ENCODE data around the gene SUCNR1.

DNA sequence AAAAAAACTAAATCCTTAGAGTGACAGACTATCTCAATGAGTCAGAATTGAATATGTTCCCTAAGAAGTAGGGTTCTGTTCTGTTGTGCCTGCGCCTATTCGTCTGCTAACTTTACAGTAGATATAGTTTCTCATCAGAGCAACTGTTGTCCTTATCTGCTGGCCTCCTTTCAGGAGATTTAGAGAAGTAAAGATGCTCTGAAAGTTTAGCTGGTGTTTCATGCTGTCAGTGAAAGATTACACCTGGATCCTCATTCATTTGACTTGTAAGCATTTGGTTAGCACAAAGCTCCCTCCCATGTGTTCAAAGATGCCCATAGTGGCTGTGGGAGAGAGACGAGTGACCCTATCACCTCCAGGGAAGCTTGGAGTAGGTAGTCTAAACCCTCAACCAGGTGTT lies 35.0 kb downstream of the SUCNR1 start:
- TF ChIP-seq, protein P1, sequence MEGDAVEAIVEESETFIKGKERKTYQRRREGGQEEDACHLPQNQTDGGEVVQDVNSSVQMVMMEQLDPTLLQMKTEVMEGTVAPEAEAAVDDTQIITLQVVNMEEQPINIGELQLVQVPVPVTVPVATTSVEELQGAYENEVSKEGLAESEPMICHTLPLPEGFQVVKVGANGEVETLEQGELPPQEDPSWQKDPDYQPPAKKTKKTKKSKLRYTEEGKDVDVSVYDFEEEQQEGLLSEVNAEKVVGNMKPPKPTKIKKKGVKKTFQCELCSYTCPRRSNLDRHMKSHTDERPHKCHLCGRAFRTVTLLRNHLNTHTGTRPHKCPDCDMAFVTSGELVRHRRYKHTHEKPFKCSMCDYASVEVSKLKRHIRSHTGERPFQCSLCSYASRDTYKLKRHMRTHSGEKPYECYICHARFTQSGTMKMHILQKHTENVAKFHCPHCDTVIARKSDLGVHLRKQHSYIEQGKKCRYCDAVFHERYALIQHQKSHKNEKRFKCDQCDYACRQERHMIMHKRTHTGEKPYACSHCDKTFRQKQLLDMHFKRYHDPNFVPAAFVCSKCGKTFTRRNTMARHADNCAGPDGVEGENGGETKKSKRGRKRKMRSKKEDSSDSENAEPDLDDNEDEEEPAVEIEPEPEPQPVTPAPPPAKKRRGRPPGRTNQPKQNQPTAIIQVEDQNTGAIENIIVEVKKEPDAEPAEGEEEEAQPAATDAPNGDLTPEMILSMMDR (IDR thresholded peaks at IDR 0.05) = no peak
- no peak for TF ChIP-seq ZFX (IDR thresholded peaks at IDR 0.05; ENCODE audit: borderline replicate concordance)
